Umbilical cord (tissue), 2 donors: ENCODE measurements around the gene CTNND2. TPM values are rescaled to one million over a fixed set of nuclear protein-coding genes. Genes with fewer than 3 reads are reported as not detected.
"Not testable (repeated sequence)": the region's sequence is repeated elsewhere in the genome, so short reads cannot be mapped to it uniquely, and the experiment has no call there.

Experiments
- DNase-seq: peaks from one replicate; pipeline ENCODE4 v3.0.0-alpha.2; 2015; ENCODE audit warnings: low spot score
- total RNA-seq: library from RNA; depleted of rRNA; stranded (reverse); fragments of >200 nt; gene quantifications from one replicate; pipeline ENCODE4 v1.2.3, GENCODE V29; 2014; ENCODE audit warnings: low replicate concordance; ENCODE audit not compliant: insufficient read depth

Gene CTNND2
- total RNA-seq, 1 donor from 2014 or later, result 8.7 TPM

DNA sequence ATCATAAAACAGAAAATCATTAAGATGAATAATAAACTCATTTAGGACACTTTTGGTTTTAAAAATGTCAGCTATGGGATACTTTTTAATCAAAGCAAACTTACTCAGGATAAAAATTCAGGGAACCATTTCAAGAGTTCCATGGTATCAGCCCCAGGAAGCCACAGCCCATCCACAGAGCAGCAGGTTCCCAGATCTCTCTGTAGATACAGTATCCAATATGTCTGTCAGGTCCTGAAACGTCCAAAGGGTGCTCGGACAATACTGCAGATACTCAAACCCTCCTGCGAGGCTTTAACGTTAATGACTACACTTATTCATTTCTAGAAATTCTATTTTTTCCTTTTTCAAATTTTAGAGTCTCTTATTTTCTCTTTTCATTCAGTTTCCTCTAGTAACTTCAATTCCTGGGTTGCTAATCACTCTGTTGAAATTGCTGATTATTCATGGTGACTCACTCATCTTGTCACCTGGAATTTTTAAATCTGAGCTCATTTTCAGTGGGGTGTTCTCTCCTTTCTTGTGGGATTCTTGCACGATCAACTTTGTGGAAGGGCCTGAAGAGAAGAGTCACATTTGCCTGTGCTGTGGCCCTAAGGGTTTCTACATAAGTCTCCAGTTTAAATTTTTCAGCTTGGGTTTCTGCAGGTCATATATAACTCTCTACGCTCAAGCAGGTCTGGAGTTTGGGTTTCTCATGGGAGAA, 435.8 kb downstream of the CTNND2 start:
- DNase-seq, result no peak

DNA sequence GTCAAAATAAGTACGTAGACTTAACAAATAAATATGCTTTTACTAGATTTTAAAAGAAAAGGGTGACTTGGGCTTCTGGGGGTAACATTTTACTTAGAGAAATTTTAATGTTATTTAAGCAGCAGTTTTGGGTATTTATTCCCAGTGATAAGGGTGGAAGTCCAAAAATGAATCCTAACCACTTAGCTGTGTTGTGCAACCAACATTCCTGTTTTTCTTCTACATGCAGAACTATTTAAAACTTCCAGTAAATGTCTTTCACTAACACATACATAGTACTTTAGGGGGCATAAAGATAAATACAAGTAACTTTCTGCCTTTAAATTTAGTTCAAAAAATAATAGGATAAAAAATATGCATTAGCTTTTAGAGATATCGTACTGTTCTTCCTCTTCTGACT, 436.7 kb downstream of the CTNND2 start:
- DNase-seq, result peak; percentile 76

GRCh38 chr5:11459716-11460115, 444.5 kb downstream of the CTNND2 start:
- DNase-seq, result no peak

DNA sequence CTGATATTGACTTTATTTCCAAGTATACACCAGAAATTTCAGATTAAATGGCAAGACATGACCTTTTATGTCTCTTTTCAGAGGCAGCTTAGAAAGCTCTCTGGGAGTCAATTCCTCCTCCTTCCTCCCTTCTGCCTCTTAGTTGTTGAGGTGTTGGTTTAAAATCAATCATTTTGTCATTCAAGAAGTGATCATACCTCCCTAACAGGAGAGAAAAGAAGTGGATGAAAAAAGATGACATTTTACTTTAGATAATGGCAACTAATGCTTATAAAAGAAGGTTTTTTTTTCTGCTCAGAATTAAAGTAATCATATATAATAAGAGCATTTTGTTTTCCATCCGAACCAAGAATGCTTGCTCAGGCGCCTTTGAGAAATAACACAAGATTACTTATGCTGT, 448.7 kb downstream of the CTNND2 start:
- no peak for DNase-seq

- no peak for DNase-seq
These were observed 451.4 kb downstream of the CTNND2 start for GRCh38 chr5:11452852-11453251.

- no peak for DNase-seq
These were observed 454.3 kb downstream of the CTNND2 start for GRCh38 chr5:11449966-11450365.

- DNase-seq, result no peak
These were observed 455.0 kb downstream of the CTNND2 start for GRCh38 chr5:11449217-11449616.

GRCh38 chr5:11443831-11444230, 460.4 kb downstream of the CTNND2 start:
- no peak for DNase-seq

DNA sequence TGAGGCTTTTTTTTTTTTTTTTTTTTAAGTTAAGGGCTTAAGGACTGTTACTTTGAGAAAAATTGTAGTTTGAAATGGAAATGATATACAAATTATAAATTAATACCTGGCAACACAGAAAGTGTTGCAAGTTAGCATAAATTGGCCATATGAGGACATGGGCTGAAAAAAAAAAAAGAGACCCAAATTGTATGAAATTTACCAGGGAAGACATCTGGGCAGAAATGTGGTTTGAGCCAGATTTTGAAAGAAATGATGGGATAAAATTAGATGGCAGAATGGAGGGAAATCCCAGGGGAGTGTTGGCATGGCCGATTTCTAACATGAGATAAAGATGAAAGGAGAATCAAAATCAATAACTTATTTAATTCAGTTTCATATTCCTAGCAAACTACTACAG, 472.1 kb downstream of the CTNND2 start:
- DNase-seq, result no peak

DNA sequence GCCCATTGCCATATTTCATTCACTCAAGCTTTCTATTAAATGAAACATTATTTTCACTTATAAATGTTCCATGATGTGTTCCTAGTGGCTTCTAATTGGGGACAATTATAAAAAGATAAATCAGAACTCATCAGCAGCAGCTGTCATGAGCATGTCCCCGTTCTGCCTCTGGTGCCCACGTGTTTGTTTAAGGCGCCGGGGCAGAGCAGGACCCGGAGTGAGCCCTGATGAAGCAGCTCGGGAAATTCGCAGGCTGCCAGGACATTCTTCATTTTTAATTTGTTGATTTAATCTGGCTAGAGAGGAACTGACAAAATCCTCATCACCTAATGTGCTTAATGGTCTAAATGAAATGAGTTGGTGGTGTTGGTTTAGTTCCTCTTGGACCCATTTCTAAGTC, 475.0 kb downstream of the CTNND2 start:
- no peak for DNase-seq

DNA sequence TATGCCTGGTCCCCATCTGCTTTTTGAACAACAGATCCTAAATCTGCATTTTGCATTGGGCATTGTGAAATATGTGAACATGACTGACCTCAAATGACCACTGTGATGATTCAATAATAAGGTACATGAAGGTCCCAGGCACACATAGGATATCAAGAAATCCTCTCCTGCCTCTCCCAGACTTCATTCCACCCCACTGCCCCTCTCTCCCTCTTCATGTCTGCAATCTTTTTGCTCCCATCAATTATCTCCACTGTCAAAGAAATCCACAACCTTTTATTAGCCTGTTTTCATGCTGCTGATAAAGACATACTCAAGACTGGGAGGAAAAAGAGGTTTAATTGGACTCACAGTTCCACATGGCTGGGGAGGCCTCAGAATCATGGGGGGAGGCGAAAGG, 476.7 kb downstream of the CTNND2 start:
- no peak for DNase-seq

DNA sequence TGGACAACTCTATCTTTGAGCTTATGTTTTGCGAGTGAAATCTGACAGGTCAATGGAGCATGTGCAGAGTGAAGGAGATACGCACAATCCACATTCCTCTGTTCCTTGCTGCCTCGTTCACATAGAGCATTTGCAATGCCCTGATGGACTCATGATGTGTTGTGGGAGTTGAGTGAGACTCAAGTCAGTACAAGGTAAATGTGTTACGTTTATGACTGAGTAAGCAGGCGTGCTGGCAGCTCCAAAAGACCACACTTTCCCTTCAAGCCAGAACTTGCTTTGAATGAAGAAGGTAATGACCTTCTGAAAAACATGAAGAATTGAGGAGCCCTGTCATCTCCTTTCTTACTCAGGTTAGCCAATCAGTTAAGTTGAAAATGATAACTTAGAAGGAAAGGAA, 477.8 kb downstream of the CTNND2 start:
- DNase-seq, result peak; percentile 5

GRCh38 chr5:11422342-11422741, 481.9 kb downstream of the CTNND2 start:
- DNase-seq, result no peak

GRCh38 chr5:11420969-11421368, 483.3 kb downstream of the CTNND2 start:
- DNase-seq, result no peak

- DNase-seq, result no peak
These were observed 488.5 kb downstream of the CTNND2 start for GRCh38 chr5:11415751-11416150.

DNA sequence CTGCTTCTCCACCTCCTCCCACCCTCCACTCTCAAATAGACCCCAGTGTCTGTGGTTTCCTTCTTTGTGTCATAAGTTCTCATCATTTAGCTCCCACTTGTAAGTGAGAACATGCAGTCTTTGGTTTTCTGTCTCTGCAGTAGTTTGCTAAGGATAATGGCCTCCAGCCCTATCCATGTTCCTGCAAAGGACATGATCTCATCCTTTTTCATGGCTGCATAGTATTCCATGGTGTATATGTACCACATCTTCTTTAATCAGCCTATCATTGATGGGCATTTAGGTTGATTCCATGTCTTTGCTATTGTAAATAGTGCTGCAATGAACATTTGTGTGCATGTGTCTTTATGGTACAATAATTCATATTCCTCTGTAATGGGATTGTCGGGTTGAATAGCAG, 489.5 kb downstream of the CTNND2 start:
- DNase-seq, result not testable (repeated sequence)

DNA sequence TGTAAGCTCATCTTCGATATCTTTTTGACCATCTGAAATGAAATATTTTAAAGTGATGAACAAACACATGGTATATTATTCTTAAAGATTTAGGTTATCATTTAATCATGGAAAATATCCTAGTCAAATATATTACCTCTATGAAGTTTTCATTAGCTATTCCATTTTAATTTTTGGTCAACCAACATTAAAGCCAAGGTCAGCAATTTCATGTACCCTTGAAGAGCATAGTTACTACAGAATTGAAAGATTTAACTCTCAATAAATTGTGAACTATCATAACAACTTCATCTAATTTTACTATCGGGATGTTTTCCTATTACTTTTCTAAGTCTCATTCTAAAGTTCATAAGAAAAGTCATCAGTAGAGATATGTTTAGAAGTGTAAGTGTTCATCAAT, 492.6 kb downstream of the CTNND2 start:
- DNase-seq, result no peak

DNA sequence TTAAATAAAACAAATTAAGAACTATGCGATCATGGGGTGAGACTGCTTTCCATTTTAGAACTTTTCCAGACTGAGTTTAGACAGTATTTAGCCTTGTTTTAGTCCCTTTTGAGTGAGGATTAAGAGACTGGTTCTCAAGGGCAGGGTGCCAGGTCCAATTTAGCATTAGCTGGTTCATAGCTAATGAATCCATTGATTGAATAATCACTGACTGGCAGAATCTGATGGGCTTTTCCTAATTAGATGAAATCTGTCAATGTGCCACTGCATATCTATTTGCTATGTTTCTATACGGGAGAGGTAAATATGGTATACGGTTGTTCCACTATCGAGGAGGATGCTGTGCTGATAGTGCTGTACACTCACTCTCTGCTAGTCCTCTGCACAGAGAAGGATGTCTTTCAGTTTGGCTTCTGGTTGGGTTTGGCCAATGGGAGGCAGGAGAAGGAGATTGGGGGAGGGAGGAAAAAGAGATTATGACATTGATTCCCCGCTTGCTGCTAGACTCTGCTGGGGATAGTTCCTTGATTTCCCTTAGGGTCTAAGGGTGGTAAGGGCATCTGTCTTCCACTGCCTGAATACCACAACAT, 496.6 kb downstream of the CTNND2 start:
- no peak for DNase-seq

DNA sequence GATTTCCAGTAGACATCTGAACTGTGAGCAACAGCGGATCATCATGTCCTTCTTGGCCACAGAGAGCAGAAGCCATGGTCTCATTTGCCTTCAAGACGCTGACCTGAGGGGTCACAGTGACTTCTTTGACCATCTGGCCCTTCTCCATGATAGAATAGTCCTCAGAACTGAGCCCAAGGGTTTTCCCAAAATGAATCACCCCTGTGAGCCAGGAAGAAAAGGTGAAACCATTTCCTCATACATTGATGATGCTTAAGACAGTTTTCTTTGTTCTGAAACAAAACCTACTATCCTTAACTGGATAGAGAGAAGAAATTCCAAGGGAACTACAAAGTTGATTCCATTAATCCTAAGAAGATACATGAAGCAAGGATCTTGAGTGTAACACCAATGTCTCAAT, 503.9 kb downstream of the CTNND2 start:
- DNase-seq, result no peak

- no peak for DNase-seq
These were observed 505.5 kb downstream of the CTNND2 start for GRCh38 chr5:11398728-11399127.

DNA sequence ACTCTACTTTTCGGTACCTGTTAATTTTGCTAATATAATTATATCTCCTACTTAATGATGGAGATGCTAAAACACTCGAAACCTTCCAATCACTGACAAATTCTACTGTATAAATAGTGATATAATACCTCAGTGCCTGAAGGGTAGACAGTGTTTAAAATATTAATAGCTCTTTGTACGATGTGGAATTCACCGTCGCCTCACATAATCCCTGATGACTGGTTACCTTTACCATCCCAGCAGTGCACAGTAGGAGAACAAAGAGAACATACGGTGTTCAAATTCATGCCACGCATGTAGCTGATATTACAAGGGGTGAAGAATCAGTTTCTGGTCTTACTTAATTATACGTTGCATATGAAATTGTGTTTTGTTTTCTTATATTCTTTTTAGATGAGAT, 506.7 kb downstream of the CTNND2 start:
- DNase-seq, result no peak

DNA sequence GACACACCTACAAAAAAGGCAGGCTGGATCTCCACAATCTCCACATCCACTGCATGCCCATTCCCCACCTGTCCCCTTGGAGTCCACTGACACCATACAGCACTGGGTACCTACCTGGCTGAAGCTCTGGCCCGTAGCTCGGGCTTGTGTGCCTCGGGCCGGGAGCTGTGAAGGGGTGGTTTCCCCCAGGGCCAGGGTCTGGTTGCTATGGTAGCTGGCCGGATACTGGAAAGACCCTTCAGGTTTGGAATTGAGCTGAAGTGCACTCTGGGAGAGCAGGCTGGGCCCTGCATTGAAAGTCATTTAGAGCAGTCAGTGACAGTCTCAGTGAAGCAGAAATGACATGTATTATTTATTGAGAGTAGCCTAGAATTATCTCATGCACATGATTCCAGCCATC, 507.3 kb downstream of the CTNND2 start:
- no peak for DNase-seq

GRCh38 chr5:11394933-11395332, 509.3 kb downstream of the CTNND2 start:
- DNase-seq, result no peak

DNA sequence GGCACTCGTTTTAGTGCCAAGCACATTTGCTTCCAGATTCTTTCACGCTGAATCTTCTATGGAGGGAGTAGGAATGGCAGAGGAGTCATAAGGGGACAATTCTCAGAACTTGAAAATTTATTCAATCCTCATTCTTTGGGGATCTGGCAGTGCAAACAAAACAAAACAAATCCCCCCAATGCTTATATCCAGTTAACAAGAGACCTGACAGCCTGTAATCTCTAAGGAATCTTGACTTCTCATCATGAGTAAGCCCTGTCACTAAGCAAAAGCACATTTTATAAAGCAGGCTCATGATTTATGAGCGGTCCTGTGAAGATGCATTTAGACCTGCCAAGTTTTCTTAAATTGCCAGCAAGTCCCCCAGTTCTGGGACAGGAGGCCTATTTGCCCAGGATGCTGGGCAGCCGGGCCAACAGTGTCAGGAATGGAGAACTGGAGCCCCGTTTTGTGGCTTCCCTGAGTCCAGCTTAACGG, 513.9 kb downstream of the CTNND2 start:
- peak; percentile 20 for DNase-seq
